Central memory CD8-positive, alpha-beta T cell (primary cell): Measurements from ENCODE around the gene GRIA4.
A peak's percentile ranks its signal among the peaks of the same experiment; 100 is the strongest.

ENCODE experiments used
- ATAC-seq: fragments of 150-1000 bp; cut with Tn5 transposase; replicated peaks from 2 replicates; pipeline ENCODE4 v1.10.0; 2022; ENCODE audit warnings: mild to moderate bottlenecking, moderate FRiP score, moderate number of reproducible peaks; ENCODE audit not compliant: poor library complexity, severe bottlenecking; ENCODE audit errors: extremely low read depth
- DNase-seq, 2 donors: peaks; one replicate each; pipeline ENCODE4 v3.0.0; 2021; ENCODE audit warnings: low spot score in 2 of 2
- H3K27ac Mint-ChIP-seq: one replicate; pipeline ENCODE4 v1.8.0; 2022; ENCODE audit warnings: low read depth, mild to moderate bottlenecking, moderate library complexity, mixed read lengths
- H3K27me3 Mint-ChIP-seq: one replicate; pipeline ENCODE4 v1.8.0; 2022; ENCODE audit warnings: mixed read lengths
- H3K36me3 Mint-ChIP-seq: one replicate; pipeline ENCODE4 v1.8.0; 2022; ENCODE audit warnings: mild to moderate bottlenecking, moderate library complexity, mixed read lengths; ENCODE audit not compliant: insufficient read depth
- H3K4me1 Mint-ChIP-seq: one replicate; pipeline ENCODE4 v1.8.0; 2022; ENCODE audit warnings: mixed read lengths
- H3K4me3 Mint-ChIP-seq: one replicate; pipeline ENCODE4 v1.8.0; 2022; ENCODE audit warnings: mild to moderate bottlenecking, moderate library complexity, mixed read lengths
- H3K9me3 Mint-ChIP-seq: one replicate; pipeline ENCODE4 v1.8.0; 2022; ENCODE audit warnings: mixed read lengths

GRIA4 gene

GRCh38 chr11:106022795-106023275, 413.0 kb downstream of the GRIA4 start:
- Mint-ChIP-seq H3K27ac (peak overlapping the region; percentile 93), H3K36me3 (peaks cover 17% of the 10 kb centered on the region), H3K4me3 (peak overlapping the region; percentile 92), H3K27me3 (no peaks in the 10 kb centered on the region), H3K9me3 (no peaks in the 10 kb centered on the region), H3K4me1 (peaks cover 44% of the 10 kb centered on the region)
- ATAC-seq, result no peak
- DNase-seq, result no peak

- DNase-seq (no peak), ATAC-seq (no peak)
- no peaks in the 10 kb centered on the region for H3K36me3 Mint-ChIP-seq
- no peak overlapping the region for H3K4me3 Mint-ChIP-seq
- H3K9me3 Mint-ChIP-seq, result no peaks in the 10 kb centered on the region
- H3K27me3 Mint-ChIP-seq, result peaks cover 47% of the 10 kb centered on the region
- H3K4me1 Mint-ChIP-seq, result no peaks in the 10 kb centered on the region
- H3K27ac Mint-ChIP-seq, result no peak overlapping the region
Observed at GRCh38 chr11:106030609-106031008, 420.7 kb downstream of the GRIA4 start.

- Mint-ChIP-seq H3K27ac (no peak overlapping the region), H3K27me3 (peaks cover 51% of the 10 kb centered on the region), H3K36me3 (no peaks in the 10 kb centered on the region), H3K4me1 (no peaks in the 10 kb centered on the region), H3K9me3 (no peaks in the 10 kb centered on the region), H3K4me3 (no peak overlapping the region)
- DNase-seq (no peak), ATAC-seq (no peak)
Observed at GRCh38 chr11:106031202-106031810, 421.4 kb downstream of the GRIA4 start.
